HG02610 (cell line): ENCODE measurements around the gene CHST8.
"Not testable (repeated sequence)": the region's sequence is repeated elsewhere in the genome, so short reads cannot be mapped to it uniquely, and the experiment has no call there.

Source experiments
- ATAC-seq: cut with Tn5 transposase; IDR thresholded peaks from one replicate; pipeline ENCODE4 v1.9.1; 2021; ENCODE audit warnings: mild to moderate bottlenecking, moderate library complexity; ENCODE audit not compliant: unreplicated experiment

Gene CHST8

DNA sequence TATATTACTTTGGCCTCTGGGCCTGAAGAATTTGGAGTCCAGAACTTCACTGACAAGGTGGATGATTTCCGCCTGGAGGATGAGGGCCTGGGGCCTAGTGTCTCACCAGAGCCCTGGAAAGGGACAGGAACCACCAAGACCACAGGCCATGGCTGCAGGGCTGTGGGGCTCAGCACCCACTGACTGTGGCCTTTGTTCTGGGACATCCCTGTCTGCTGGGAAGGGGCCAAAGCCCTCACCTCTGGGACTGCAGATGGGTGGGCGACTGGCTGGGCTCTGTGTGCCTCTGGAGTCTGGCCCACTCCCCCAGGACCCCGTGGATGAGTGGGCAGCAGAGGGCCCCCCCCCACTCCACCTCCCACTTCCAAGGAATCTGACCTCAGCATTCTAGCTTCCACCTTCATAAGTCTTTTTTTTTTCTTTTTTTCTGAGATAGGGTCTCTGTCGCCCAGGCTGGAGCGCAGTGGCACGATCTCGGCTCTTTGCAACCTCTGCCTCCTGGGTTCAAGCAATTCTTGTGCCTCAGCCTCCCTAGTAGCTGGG, 20.3 kb downstream of the CHST8 start:
- ATAC-seq, result no peak

DNA sequence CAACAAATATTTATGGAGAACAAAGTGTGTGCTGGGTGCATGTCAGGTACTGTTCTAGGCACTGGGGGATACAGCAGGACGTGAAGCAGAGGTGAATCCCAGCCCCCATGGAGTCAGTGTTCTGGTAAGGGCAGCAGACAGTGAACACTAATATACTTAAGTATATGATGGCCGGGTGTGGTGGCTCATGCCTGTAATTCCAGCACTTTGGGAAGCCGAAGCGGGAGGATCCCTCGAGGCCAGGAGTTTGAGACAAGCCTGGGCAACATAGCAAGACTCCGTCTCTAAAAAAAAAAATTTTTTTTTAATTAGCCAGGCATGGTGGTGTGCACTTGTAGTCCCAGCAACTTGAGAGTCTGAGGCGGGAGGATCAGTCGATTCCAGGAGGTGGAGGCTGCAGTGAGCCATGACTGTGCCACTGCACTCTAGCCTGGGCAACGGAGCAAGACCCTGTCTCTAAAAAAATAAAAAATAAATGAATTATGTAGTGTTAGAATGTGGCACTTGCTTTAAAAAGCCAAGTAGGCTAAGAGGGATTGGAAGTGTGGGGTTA, 22.6 kb downstream of the CHST8 start:
- ATAC-seq, result no peak

DNA sequence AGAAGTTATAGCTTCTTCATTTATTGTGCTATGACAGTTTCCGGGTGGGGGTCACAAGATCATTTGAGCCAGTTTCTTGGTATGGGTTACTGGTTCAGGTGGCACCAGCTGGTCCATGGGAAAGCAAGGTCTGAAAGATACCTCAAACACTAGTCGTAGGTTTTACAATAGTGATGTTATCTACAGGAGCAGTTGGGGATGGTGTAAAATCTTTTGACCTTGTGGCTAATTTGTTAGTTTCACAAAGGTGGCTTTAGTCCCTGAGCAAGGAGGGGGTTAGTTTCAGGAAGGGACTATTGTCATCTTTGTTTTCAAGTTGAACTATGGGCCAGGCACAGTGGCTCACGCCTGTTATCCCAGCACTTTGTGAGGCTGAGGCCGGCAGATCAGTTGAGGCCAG, 24.6 kb downstream of the CHST8 start:
- no peak for ATAC-seq

DNA sequence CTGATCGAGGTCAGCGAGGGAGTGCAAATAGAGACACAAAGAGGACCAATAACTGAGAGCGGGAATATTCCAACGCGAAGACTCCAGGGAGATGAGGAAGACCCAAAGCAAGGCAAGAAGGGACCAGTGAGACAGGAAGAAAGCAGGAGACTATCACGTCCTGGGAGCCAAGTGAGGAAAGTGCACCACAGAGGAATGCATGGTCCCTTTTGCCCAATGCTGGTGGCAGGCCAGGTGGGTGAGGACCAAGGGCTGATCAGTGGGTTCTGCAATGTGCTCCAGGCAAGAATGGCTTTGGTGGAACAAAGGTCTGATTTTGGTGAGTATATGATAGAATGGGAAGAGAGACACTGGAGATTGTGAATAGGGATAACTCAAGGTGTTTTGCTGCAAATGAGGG, 25.4 kb downstream of the CHST8 start:
- no peak for ATAC-seq

- ATAC-seq, result no peak
Measured at GRCh38 chr19:33649627-33650305, 28.0 kb downstream of the CHST8 start.

DNA sequence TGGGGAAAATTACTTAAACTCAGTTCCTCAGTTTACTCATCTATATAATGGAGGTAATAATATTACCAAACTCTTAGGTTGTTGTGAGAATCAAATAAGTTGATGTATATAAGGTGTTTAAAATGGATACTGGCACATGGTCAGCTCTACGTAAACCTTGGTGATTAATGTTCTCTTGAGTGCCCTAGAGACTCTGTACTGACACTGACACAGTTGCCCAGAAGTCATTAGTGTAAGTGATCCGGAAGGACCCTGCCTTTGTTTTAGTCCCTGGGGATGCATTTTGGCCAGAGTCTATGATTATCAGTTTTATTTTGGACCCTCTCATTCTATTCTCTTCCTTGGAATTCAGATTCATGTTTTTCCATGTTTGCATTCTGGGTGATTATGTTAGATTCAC, 31.9 kb downstream of the CHST8 start:
- no peak for ATAC-seq

DNA sequence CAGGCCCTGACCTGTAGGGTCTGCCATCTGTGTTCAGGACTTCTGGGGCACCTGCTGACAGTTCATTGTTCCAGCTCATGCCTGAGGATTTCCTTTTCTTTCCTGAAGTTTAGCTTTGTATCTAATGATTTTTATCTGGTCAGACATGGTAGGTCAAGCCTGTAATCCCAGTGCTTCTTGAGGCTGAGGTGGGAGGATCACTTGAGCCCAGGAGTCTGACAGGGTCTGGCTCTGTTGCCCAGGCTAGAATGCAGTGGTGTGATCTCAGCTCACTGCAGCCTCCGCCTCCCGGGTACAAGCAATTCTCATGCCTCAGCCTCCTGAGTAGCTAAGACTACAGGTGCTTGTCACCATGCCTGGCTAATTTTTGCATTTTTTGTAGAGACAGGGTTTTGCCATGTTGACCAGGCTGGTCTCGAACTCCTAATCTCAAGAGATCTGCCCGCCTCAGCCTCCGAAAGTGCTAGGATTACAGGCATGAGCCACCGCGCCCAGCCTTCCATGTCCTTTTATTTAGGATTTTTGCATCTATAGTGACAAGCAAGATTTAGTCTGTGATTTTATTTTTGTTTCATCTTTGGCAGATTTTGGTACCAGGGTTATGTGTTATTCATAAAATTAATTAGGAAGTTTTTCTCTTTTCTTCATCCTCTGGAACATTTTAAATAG, 33.2 kb downstream of the CHST8 start:
- no peak for ATAC-seq

- ATAC-seq, result no peak
Measured at GRCh38 chr19:33659835-33660234, 38.1 kb downstream of the CHST8 start.

- ATAC-seq, result no peak
Measured at GRCh38 chr19:33660410-33661124, 38.8 kb downstream of the CHST8 start.

DNA sequence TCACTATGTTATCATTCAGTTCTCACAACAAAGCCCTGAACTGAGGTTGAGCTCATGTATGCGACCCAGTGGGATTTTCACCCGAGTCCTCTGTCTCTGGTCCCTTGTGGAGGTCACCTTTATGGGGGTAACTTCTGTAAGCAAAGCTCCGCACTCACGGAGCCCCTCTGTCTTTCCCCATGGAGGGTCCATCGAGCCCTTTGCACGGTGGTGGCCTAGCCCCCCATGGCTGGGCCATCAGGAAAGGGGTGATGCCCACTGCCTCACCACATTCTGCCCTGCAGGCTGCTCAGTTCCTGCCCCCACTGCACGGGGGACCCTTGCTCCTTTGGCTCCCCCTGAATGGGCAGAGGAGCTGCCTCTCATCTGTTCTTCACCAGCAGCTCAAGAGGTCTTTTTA, 39.6 kb downstream of the CHST8 start:
- ATAC-seq, result no peak

DNA sequence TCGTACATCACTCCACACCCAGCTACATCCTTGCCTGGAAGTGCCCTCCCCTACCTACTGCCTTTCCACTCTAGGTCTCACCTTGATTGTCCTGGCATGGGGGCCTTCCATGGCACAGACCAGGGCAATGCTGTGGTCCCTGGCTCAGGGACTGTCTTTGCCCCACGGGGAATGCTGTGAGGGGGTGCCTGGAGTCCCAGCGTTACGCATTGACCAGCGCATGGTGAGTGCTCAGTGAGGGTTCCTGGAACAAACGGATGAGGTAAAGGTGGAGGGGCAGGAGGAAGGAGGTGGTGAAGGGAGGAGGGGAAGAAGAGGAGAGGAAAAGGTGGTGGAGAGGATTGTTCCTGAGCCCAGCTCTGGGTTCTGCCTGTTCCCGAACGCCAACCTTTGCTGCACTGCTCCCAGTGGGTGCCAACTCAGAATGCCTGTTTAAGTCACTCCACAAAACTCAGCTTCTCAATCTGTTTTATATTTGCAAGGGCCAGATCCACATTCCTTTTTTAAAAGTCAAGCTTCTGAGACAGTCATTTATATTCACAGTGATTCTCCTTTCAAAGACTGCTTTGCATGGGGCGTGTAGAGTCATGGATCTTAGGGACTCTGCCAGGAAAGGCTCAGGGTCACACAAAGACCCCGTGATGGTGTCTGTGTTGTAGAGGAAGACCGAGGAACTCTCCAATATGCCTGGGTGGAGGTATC, 40.8 kb downstream of the CHST8 start:
- ATAC-seq, result no peak

DNA sequence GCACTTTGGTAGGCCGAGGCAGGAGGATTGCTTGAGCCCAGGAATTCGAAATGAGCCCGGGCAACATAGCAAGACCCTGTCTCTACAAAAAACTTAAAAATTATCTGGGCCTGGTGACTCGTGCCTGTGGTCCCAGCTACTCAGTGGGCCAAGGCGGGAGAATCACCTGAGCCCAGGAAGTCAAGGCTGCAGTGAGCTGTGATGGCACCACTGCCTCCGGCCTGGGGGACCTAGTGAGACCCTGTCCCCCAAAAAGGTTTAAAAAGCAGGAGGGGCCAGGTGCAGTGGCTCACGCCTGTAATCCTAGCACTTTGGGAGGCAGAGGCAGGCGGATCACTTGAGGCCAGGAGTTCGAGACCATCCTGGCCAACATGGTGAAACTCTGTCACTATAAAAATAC, 41.6 kb downstream of the CHST8 start:
- ATAC-seq, result not testable (repeated sequence)

GRCh38 chr19:33664744-33665143, 43.0 kb downstream of the CHST8 start:
- no peak for ATAC-seq

DNA sequence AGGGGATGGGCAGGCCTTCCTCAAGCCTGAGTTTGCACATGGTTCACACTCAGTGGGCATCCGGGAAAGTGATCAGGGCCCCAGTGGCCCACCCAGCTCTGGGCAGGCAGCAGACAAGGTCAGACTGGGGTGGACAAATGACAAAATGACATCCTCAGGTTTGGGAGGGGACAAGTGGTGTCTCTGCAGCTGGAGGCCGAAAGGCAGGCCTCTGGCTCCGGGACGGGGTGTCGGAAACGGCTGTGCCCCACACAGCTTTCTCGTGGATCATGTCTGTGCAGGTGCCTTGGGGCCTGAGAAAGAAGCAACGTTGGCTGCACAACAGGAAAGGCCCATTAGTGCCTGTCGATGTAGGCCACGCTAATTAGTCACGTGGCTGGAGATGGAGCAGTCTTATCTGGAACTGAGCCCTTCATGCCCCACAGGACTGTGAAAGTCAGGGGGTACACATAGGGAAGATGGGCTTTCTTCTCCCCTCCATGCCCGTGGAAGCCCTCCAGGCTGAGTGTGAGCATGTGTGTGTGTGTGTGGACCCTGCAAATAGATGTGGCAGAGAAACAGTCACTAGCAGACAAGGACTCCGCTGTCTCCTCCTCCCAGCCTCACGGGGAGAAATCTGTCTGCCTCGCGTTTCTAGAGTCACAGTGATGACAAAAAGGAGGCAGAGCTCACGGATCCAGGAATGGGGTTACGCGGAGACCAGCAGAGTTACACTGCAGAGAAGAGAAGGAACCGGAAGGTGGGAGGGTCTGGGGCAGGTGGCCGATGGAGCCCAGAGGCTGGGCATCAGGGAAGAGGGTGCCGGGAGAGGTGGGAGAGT, 44.2 kb downstream of the CHST8 start:
- no peak for ATAC-seq

- ATAC-seq, result no peak
Measured at GRCh38 chr19:33667141-33667650, 45.4 kb downstream of the CHST8 start.

DNA sequence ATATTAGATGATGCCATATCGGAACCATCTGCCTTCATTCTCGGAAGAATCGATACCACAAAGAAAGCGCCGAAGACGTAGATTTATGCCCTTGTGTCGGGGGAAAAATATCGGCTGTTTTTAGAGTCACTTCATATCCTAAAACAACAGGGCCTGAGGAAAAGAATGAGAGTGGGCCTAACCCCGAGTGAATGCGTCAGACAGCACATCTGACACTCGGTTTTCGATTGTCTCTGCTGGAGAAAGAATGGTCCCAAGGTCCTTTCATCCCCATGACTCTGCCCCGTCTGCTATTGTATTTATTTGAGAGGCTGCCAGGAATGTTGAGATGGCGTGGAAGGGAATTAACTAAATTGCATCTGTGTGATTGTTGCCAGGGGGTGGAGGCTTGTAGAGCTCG, 46.1 kb downstream of the CHST8 start:
- no peak for ATAC-seq

- ATAC-seq, result no peak
Measured at GRCh38 chr19:33668968-33669367, 47.2 kb downstream of the CHST8 start.

DNA sequence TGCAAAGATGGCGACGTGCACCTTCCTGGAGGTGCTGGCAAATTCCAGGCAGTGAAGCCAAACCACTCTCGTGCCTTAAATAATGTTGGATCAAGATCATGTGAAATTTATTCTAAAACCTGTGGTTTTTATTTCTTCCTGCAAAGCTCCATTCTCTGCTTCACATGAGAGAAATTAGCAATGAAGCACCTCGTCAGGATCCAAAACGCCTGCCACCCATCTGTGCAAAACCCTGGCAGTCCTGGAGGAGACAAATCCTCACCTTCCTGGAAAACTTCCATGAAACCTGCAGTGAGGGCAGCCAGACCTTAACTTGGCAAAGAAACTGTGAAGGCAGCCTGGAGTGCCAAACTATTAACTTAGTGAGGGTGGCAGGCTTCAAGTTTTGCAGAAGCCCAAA, 47.6 kb downstream of the CHST8 start:
- ATAC-seq, result no peak

- ATAC-seq, result no peak
Measured at GRCh38 chr19:33670398-33670797, 48.6 kb downstream of the CHST8 start.

- ATAC-seq, result no peak
Measured at GRCh38 chr19:33671211-33671610, 49.5 kb downstream of the CHST8 start.
